Stimulated activated CD8-positive, alpha-beta memory T cell treated with anti-CD3 and anti-CD28 coated beads, Interleukin-12 subunit alpha, Interleukin-12 subunit beta, amount 100 ng/mL, for 4 hours (primary cell): Measurements from ENCODE around the gene FBH1.
"Not testable (repeated sequence)": the region's sequence is repeated elsewhere in the genome, so short reads cannot be mapped to it uniquely, and the experiment has no call there.

Experiments used
- DNase-seq: peaks from one replicate; pipeline ENCODE4 v3.0.0-alpha.2; 2020; ENCODE audit warnings: low read depth

Gene FBH1

GRCh38 chr10:5904227-5904626 lies 14.2 kb downstream of the FBH1 start:
- no peak for DNase-seq

- no peak for DNase-seq
These were observed 15.9 kb downstream of the FBH1 start for GRCh38 chr10:5905854-5906507.

DNA sequence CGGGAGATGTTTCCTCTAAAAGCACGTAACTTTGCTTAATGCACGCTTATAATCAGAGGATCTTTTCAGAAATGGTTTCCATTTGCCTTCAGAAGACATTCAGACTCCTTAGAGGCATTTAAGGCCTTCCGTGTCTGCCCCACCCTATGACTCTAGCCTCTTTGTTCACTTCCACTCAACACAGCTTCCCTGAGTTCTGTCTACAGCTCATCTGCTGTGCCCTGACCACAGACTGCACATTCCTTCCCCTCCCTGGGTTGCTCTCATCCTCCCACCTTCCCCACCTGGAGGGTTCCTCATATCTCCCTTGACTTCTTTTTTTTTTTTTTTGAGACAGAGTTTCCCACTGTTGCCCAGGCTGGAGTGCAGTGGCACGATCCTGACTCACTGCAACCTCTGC lies 16.6 kb downstream of the FBH1 start:
- no peak for DNase-seq

GRCh38 chr10:5908676-5909075 lies 18.6 kb downstream of the FBH1 start:
- not testable (repeated sequence) for DNase-seq

DNA sequence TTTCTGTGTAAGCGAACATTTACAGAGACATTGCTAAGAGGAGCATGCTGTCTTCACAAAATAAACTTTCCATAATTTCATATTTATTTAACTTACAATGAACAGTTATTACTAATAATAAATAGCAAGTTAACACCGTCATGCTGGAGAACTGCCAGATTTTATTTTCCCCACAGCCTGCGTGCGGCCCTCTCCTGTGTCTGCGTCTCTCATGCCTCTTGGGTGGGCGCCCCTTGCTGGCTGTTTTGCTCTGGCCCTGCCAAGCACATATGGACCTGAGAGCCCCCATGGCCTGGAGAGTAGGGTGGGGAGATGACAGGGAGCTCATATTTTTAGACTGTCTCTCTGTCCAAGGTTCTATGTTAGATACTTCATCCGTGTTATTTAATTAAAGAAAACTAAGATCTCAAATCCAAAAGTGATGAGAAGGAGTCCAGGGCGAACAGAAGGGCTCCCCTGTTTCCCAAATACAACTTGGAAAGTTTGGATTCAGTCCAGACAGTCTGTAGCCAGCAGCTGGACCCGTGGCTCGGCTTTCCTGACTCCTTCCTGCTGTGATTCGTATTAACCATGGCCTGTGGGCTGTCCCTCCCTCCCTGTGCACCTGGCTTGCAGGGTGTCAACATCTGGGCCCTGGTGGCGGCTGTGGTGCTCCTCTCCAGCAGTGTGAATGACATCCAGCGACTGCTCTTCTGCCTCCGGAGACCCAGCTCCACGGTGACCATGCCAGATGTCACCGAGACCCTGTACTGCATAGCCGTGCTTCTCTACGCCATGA lies 20.5 kb downstream of the FBH1 start:
- no peak for DNase-seq

DNA sequence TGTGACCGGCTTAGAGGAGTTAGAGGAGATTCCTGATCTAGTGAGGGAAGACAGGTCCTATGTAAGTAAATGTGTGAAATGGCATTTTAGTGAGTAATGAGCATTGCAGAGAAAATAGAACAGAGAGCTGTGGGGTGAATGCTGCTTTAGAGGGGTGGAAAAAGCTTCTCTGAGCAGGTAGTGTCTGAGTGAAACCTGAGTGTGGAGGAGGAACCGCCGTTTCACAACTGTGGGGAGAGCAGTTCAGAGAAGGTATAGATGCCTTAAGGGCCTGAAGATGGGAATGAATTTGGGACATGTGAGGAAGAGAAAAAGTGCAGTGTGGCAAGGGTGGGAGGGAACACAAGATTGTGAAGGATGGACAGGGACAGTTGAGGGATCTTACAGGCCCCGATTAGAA lies 21.6 kb downstream of the FBH1 start:
- no peak for DNase-seq

GRCh38 chr10:5913736-5914135 lies 23.7 kb downstream of the FBH1 start:
- DNase-seq: no peak

DNA sequence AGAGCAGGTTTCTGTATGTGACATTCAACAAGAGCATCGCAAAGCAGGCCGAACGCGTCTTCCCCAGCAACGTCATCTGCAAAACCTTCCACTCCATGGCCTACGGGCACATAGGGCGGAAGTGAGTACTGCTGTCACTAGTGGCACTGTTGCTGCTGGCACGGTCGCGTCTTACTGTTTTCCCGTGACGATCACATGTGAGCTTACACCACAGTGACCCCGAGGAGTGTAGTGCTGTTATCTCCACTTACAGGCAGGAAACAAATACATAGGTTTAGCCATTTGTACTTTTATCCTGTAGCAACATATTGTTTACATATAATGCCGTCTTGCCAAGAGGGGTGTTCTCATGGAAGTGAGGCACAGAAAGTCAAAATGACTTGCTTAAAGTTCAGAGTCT lies 25.4 kb downstream of the FBH1 start:
- DNase-seq: no peak

- no peak for DNase-seq
These were observed 27.3 kb downstream of the FBH1 start for GRCh38 chr10:5917305-5917704.

GRCh38 chr10:5918763-5919162 lies 28.7 kb downstream of the FBH1 start:
- no peak for DNase-seq

- DNase-seq: no peak
These were observed 29.5 kb downstream of the FBH1 start for GRCh38 chr10:5919568-5919967.

DNA sequence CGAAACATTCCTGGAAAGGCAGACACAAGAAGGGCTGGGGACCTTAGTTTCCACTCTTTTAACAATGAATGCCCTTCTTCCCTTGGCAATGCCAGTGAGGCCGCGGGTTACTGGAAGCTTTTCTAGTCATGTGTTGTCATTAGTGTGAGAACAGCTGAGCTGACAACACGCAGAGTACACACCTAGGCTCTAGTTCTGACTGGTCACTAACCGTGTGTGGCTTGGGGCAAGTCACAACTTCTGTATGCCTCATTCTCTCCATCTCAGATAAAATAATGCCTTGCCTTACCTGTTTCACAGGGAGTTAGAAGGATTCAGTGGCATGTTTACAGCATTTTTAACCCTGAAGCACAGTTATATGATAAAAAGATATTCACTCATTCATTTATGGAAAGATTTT lies 31.7 kb downstream of the FBH1 start:
- DNase-seq: no peak

DNA sequence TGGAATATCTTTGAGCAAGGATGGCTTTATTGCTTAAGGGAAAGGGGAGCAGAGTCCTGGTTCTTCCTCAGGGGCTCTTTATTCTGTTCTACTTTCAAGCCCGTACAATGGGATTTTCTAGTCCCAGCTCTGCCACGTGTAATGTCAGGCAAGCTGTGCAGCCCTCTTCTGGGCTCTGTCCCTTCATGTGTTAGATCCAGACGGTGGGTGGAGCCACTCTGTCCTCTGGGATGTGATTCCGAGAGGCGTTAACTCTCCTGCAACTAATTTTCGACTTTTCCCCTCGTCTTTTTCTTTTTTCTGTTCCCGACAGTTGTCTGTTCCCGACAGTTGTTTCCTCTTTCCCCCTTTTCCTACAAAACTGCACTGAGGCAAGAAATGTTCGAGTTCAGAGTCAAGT lies 34.8 kb downstream of the FBH1 start:
- DNase-seq: no peak

- DNase-seq: no peak
These were observed 37.3 kb downstream of the FBH1 start for GRCh38 chr10:5927306-5927705.

DNA sequence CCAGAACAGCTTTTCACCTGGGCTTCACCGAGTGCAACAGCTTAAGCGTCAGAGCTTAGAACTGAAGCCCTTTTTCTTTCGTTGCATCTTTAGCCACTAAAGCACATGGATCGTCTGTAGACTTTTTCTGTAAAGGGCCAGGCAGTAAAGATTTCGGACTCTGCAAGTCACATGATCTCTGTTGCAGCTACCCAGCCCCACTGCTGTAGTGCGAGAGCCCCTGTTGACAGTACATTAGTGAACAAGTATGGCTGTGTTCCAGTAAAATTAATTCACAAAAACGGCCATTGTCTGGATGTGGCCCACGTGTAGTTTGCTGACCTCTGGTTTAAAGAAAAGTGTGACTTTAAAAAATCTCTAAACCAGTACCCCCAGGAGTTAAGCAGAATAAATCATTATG lies 39.4 kb downstream of the FBH1 start:
- DNase-seq: no peak

GRCh38 chr10:5930272-5930671 lies 40.2 kb downstream of the FBH1 start:
- DNase-seq: no peak

DNA sequence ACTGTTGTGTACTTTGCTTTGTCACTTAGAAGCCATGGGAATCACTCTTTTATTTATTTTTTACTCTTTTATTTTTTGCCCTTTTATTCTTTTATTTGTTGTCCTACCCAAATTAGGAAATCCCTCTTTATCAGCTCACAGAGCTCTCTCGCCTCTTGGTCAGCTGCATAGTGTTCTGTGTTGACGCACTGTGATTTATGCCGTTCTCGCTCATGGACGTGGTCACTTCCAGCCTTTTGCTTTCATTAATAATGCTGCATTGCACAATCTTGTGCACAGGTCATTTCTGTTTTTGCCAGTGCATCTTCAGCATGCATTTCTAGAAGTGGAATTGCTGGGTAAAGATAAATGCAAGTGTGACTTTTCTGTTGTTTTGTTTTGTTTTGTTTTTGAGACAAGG lies 42.3 kb downstream of the FBH1 start:
- DNase-seq: no peak

GRCh38 chr10:5933909-5934546 lies 44.0 kb downstream of the FBH1 start:
- no peak for DNase-seq

DNA sequence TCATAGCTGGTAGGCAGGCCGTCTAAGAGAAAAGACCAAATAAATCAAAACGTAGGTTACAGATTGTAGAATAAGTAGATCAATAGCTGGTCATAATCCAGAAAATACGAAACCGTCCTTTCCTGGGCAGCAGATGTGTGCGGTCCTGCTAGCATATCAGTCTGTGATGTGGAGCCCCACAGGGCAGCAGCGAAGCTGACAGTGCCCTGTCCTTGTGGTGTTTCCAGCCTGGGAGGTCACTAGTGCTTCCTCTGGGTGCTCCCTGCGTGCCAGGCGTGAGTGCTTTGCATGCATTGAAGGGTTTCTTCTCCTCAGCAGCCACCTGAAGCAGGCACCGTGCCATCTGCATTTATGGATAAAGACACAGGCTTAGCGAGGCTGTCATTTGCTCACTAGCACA lies 45.6 kb downstream of the FBH1 start:
- DNase-seq: no peak

GRCh38 chr10:5937016-5937415 lies 47.0 kb downstream of the FBH1 start:
- DNase-seq: no peak

DNA sequence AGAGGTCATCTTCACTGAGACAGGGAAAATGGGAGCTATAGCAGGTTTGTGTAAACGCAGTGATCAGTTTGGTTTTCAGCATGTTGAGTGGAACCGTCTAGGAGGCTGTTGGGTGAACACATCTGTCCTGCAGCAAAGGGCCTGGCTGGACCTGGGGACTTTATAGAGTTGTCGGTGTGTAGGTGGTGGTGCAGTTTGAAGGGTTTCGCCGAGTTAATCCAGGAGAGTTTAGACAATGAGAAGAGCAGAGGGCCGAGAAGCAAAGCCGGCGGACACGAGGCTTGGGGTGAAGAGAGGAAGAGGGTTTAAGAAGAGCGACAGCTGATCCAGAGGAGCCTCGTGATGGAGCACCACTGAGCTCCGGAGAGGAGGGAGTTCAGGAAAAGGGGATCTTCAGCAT lies 48.2 kb downstream of the FBH1 start:
- DNase-seq: no peak

GRCh38 chr10:5940807-5941218 lies 50.8 kb downstream of the FBH1 start:
- DNase-seq: no peak

- DNase-seq: no peak
These were observed 51.5 kb downstream of the FBH1 start for GRCh38 chr10:5941579-5941978.
